ENCODE results near the gene C3orf52. TPM values are rescaled to one million over a fixed set of nuclear protein-coding genes. Genes with fewer than 3 reads are reported as not detected.

Gene C3orf52
- total RNA-seq, 1 donor from 2014 or later, result 8.1 TPM

- intact Hi-C loops (cut with DNase I), result no loop called here
- TF ChIP-seq POLR2AphosphoS5 (IDR thresholded peaks at IDR 0.05; ENCODE audit: insufficient read depth in 1 of 2, low read depth in 1 of 2) (no peak), CTCF (IDR thresholded peaks at IDR 0.05) (no peak), POLR2A (IDR thresholded peaks at IDR 0.05) (no peak)
- H3K4me1 ChIP-seq, result no peaks in the 10 kb centered on the region
Measured at GRCh38 chr3:112123548-112123947, 37.4 kb downstream of the C3orf52 start.

GRCh38 chr3:112124907-112125607 lies 38.9 kb downstream of the C3orf52 start:
- Histone ChIP-seq H3K4me1 (no peaks in the 10 kb centered on the region), H3K27me3 (no peaks in the 10 kb centered on the region), H3K4me3 (no peak overlapping the region), H3K9me3 (no peaks in the 10 kb centered on the region), H3K27ac (no peak overlapping the region), H3K36me3 (no peaks in the 10 kb centered on the region)
- intact Hi-C loops (cut with DNase I), result no loop called here
- DNase-seq (ENCODE audit: extremely low spot score in 2 of 2), result no peak
- TF ChIP-seq POLR2AphosphoS5 (IDR thresholded peaks at IDR 0.05; ENCODE audit: insufficient read depth in 1 of 2, low read depth in 1 of 2), result no peak
- no peak for TF ChIP-seq CTCF (IDR thresholded peaks at IDR 0.05)
- TF ChIP-seq POLR2A (IDR thresholded peaks at IDR 0.05), result no peak

More at GRCh38 chr3:112123548-112123947, 37.4 kb downstream of the C3orf52 start:
- no peak overlapping the region for H3K27ac ChIP-seq
- no peaks in the 10 kb centered on the region for H3K9me3 ChIP-seq
- no peaks in the 10 kb centered on the region for H3K36me3 ChIP-seq
- no peak overlapping the region for H3K4me3 ChIP-seq
- H3K27me3 ChIP-seq, result no peaks in the 10 kb centered on the region
- no peak for DNase-seq (ENCODE audit: extremely low spot score in 2 of 2)

- intact Hi-C loops (cut with DNase I), result no loop called here
- H3K36me3 ChIP-seq, result no peaks in the 10 kb centered on the region
- TF ChIP-seq CTCF (IDR thresholded peaks at IDR 0.05), result no peak
- no peak for TF ChIP-seq POLR2A (IDR thresholded peaks at IDR 0.05)
- no peak for TF ChIP-seq POLR2AphosphoS5 (IDR thresholded peaks at IDR 0.05; ENCODE audit: insufficient read depth in 1 of 2, low read depth in 1 of 2)
- H3K27ac ChIP-seq, result no peak overlapping the region
- no peak for DNase-seq (ENCODE audit: extremely low spot score in 2 of 2)
- H3K27me3 ChIP-seq, result no peaks in the 10 kb centered on the region
- no peaks in the 10 kb centered on the region for H3K4me1 ChIP-seq
- no peaks in the 10 kb centered on the region for H3K9me3 ChIP-seq
- no peak overlapping the region for H3K4me3 ChIP-seq
Measured at GRCh38 chr3:112126511-112126911, 40.3 kb downstream of the C3orf52 start.

GRCh38 chr3:112127522-112128494 lies 41.6 kb downstream of the C3orf52 start:
- Histone ChIP-seq H3K27me3 (no peaks in the 10 kb centered on the region), H3K9me3 (no peaks in the 10 kb centered on the region), H3K36me3 (no peaks in the 10 kb centered on the region), H3K27ac (no peak overlapping the region), H3K4me1 (no peaks in the 10 kb centered on the region), H3K4me3 (no peak overlapping the region)
- intact Hi-C loops (cut with DNase I), result no loop called here
- no peak for DNase-seq (ENCODE audit: extremely low spot score in 2 of 2)
- TF ChIP-seq POLR2A (IDR thresholded peaks at IDR 0.05), result no peak
- TF ChIP-seq CTCF (IDR thresholded peaks at IDR 0.05), result no peak
- TF ChIP-seq POLR2AphosphoS5 (IDR thresholded peaks at IDR 0.05; ENCODE audit: insufficient read depth in 1 of 2, low read depth in 1 of 2), result no peak
